IPS-18a (cell line): Measurements from ENCODE around the gene CIDEC.
"Not testable (repeated sequence)": the region's sequence is repeated elsewhere in the genome, so short reads cannot be mapped to it uniquely, and the experiment has no call there.

Experiments
- H3K27ac ChIP-seq: one replicate; pipeline ENCODE4 v1.5.1; 2013; ENCODE audit warnings: low read length
- H3K27me3 ChIP-seq: one replicate; pipeline ENCODE4 v1.6.1; 2013; ENCODE audit warnings: mild to moderate bottlenecking, low read length; ENCODE audit not compliant: control insufficient read depth, insufficient read depth
- H3K36me3 ChIP-seq: one replicate; pipeline ENCODE4 v1.6.1; 2013; ENCODE audit warnings: low read depth, low read length; ENCODE audit not compliant: control insufficient read depth
- H3K4me1 ChIP-seq: one replicate; pipeline ENCODE4 v1.6.1; 2013; ENCODE audit warnings: low read depth, low read length; ENCODE audit not compliant: control insufficient read depth
- H3K4me3 ChIP-seq: one replicate; pipeline ENCODE4 v1.5.1; 2013; ENCODE audit warnings: low read length
- H3K9ac ChIP-seq: one replicate; pipeline ENCODE4 v1.6.1; 2013; ENCODE audit warnings: mild to moderate bottlenecking, low read length, moderate library complexity
- H3K9me3 ChIP-seq: one replicate; pipeline ENCODE4 v1.6.1; 2013; ENCODE audit warnings: low read depth, low read length; ENCODE audit not compliant: control insufficient read depth

CIDEC gene

DNA sequence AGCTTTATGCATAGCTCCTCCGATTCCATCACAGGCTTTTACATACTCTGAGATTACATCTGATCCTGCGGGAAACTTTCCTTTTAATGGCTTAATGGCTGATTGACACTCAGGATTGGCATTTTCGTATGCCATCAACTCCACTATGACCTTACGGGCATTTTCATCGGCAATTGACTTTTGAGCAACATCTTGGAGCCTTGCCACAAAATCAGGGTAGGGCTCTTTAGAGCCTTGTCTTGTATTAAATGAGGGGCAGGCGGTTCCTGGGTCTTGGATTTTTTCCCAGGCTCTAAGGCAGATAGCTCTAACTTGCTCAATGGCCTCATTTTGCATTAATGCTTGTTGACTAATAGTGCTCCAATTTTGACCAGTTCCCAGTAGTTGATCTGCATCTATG, 28.1 kb downstream of the CIDEC start:
- H3K4me3 ChIP-seq, H3K9me3 ChIP-seq, H3K4me1 ChIP-seq, H3K27me3 ChIP-seq, H3K9ac ChIP-seq, H3K36me3 ChIP-seq, H3K27ac ChIP-seq: not testable (repeated sequence)

DNA sequence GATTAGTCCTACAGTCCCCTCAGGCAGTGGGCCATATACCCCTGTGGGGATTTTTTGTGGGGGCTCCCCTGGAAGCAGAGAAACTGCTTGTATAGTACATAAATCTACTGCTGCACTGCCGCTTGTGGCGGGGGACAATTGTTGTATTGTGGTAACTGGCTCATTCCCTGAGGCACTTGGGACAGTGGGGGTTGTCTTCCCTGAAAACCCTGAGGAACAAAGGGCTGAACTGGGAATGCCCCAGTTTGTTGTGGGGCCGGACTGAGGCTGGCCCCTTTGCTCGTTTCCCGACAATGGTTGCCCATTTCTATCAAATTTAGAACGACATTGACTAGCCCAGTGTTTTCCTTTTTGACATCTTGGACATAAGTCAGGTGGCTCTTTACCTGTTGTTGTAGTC, 28.7 kb downstream of the CIDEC start:
- H3K27me3 ChIP-seq, H3K9me3 ChIP-seq, H3K36me3 ChIP-seq, H3K4me1 ChIP-seq, H3K9ac ChIP-seq, H3K4me3 ChIP-seq, H3K27ac ChIP-seq: not testable (repeated sequence)

GRCh38 chr3:9848860-9849259, 31.2 kb downstream of the CIDEC start:
- not testable (repeated sequence) for H3K9me3 ChIP-seq, H3K4me3 ChIP-seq, H3K27ac ChIP-seq

DNA sequence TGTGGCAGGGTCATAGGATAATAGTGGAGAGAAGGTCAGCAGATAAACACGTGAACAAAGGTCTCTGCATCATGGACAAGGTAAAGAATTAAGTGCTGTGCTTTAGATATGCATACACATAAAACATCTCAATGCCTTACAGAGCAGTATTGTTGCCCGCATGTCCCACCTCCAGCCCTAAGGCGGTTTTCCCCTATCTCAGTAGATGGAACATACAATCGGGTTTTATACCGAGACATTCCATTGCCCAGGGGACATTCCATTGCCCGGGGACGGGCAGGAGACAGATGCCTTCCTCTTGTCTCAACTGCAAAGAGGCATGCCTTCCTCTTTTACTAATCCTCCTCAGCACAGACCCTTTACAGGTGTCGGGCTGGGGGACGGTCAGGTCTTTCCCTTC, 32.2 kb downstream of the CIDEC start:
- not testable (repeated sequence) for H3K4me3 ChIP-seq, H3K9me3 ChIP-seq, H3K4me1 ChIP-seq, H3K27me3 ChIP-seq, H3K27ac ChIP-seq, H3K36me3 ChIP-seq, H3K9ac ChIP-seq

More at GRCh38 chr3:9848860-9849259, 31.2 kb downstream of the CIDEC start:
- H3K4me1 ChIP-seq, H3K27me3 ChIP-seq, H3K9ac ChIP-seq, H3K36me3 ChIP-seq: not testable (repeated sequence)

GRCh38 chr3:9846931-9847488, 33.0 kb downstream of the CIDEC start:
- peaks cover 3% of the 10 kb centered on the region for H3K4me1 ChIP-seq
- no peaks in the 10 kb centered on the region for H3K27me3 ChIP-seq
- H3K9ac ChIP-seq: no peak overlapping the region
- no peak overlapping the region for H3K4me3 ChIP-seq
- H3K9me3 ChIP-seq: no peaks in the 10 kb centered on the region
- H3K36me3 ChIP-seq: no peaks in the 10 kb centered on the region
- H3K27ac ChIP-seq: no peak overlapping the region

DNA sequence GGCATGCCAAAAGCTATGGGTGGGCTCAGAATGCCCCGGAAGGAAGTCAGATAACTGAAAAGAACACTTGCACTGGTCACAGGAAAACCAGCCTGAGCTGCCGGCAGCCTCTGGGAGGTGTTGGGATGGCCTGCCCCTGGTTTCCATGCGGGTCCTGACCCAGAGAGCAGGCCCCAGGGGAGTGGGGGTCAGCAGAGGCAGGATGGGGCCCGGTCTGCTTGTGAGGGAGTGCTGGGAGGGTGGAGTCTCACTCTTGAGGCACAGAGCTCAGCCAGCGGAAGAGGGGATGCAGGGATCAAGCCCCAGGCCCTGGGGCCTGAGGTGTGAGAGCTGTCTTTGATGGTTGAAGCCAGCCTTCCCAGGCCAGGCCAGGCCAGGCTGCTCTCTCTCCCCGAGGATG, 33.8 kb downstream of the CIDEC start:
- Histone ChIP-seq H3K4me3 (no peak overlapping the region), H3K9ac (no peak overlapping the region)

DNA sequence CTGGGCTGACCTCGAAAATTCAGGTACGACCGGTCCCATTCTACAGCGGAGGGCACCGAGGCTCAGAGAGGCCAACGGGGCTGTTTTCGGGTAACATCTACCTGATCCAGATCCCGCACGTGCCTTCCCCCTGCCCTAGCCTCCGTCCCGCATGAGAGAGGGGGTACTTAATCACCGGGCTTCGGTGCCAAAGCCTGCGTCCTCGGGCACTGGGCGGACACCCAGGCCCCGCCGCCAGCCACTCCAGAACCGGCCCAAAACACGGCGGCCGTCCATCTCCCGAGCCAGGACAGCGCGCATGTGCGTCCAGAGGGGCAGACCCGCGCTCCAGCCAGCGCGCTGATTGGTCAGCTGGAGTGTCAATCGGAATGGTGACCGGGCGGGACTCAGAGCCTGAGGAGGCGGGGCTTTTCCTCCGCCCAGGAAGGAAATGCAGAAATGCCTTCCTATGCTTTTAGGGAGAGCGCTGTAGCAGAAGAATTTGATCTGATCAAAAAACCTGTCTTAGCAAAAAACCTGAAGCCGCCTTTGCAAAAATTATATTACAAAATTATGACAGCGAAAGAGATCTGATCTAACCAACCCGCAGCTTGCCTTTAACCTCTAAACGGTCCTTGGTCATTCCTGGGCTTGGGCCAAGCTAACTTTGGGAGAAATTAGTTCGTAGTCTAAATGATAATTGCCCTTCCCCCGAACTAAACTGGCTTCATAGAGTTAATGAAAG, 36.2 kb downstream of the CIDEC start, which contains the start of gene RPUSD3:
TSS of gene RPUSD3 (minus strand) at position 294 of the 724 bp plus-strand sequence. CDS start at position 276, 18 bp downstream.
- peak within 1 kb of the TSS; percentile 88 for H3K4me3 ChIP-seq
- H3K9me3 ChIP-seq: no peaks in the 10 kb centered on the region
- H3K27me3 ChIP-seq: no peaks in the 10 kb centered on the region
- H3K9ac ChIP-seq: peak within 1 kb of the TSS; percentile 77
- peak within 1 kb of the TSS; percentile 56 for H3K27ac ChIP-seq
- peaks cover 3% of the 10 kb centered on the region for H3K4me1 ChIP-seq
- H3K36me3 ChIP-seq: peaks cover 15% of the 10 kb centered on the region

More for the DNA sequence above, 33.8 kb downstream of the CIDEC start:
- Histone ChIP-seq H3K9me3 (no peaks in the 10 kb centered on the region), H3K27ac (no peak overlapping the region), H3K4me1 (peaks cover 3% of the 10 kb centered on the region), H3K36me3 (peaks cover under 1% of the 10 kb centered on the region), H3K27me3 (no peaks in the 10 kb centered on the region)

GRCh38 chr3:9841015-9841414, 39.0 kb downstream of the CIDEC start:
- Histone ChIP-seq H3K27ac (no peak overlapping the region), H3K9ac (no peak overlapping the region), H3K4me3 (no peak overlapping the region), H3K36me3 (peaks cover 20% of the 10 kb centered on the region), H3K9me3 (no peaks in the 10 kb centered on the region), H3K27me3 (no peaks in the 10 kb centered on the region), H3K4me1 (peaks cover 3% of the 10 kb centered on the region)

- H3K36me3 ChIP-seq: peaks cover 20% of the 10 kb centered on the region
- H3K27ac ChIP-seq: no peak overlapping the region
- H3K9ac ChIP-seq: no peak overlapping the region
- no peaks in the 10 kb centered on the region for H3K27me3 ChIP-seq
- no peak overlapping the region for H3K4me3 ChIP-seq
- no peaks in the 10 kb centered on the region for H3K9me3 ChIP-seq
- no peaks in the 10 kb centered on the region for H3K4me1 ChIP-seq
These were observed 41.2 kb downstream of the CIDEC start for GRCh38 chr3:9838856-9839255.

GRCh38 chr3:9837701-9838582, 42.1 kb downstream of the CIDEC start:
- H3K4me3 ChIP-seq: no peak overlapping the region
- H3K36me3 ChIP-seq: peaks cover 20% of the 10 kb centered on the region
- H3K9ac ChIP-seq: no peak overlapping the region

GRCh38 chr3:9834520-9835380, 45.3 kb downstream of the CIDEC start:
- Histone ChIP-seq H3K9me3 (no peaks in the 10 kb centered on the region), H3K36me3 (peaks cover 9% of the 10 kb centered on the region), H3K27ac (no peak overlapping the region), H3K4me1 (no peaks in the 10 kb centered on the region), H3K4me3 (no peak overlapping the region), H3K9ac (no peak overlapping the region), H3K27me3 (no peaks in the 10 kb centered on the region)

More at GRCh38 chr3:9837701-9838582, 42.1 kb downstream of the CIDEC start:
- Histone ChIP-seq H3K4me1 (no peaks in the 10 kb centered on the region), H3K27ac (no peak overlapping the region), H3K27me3 (no peaks in the 10 kb centered on the region), H3K9me3 (no peaks in the 10 kb centered on the region)
